COLO668 (cell line): ENCODE results near the gene SRSF3.
A peak's percentile ranks its signal among the peaks of the same experiment; 100 is the strongest.
"Not testable (repeated sequence)": the region's sequence is repeated elsewhere in the genome, so short reads cannot be mapped to it uniquely, and the experiment has no call there.

Source experiments
- DNase-seq: peaks from one replicate; lab custom pipeline; 2025; ENCODE audit not compliant: unreplicated experiment; lab: John Stamatoyannopoulos, UW

The SRSF3 gene

DNA sequence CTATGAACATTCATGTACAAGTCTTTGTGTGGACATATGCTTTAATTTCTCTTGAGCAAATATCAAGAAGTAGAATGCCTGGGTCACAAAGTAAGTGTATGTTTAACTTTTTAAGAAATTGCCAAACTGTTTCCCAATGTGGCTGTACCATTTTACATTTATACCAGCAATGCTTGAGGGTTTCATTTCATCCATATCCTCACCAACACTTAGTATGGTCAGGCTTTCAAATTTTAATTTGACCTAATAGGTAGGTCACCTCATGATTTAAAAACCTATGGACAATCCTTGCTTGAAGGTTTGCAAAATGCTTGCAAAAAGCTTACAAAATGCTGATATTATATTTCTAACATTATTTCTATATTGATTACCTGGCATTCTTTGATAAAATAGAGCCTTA, 19.5 kb upstream of the SRSF3 start:
- no peak for DNase-seq

GRCh38 chr6:36576578-36576977, 17.6 kb upstream of the SRSF3 start:
- no peak for DNase-seq

- no peak for DNase-seq
Observed at GRCh38 chr6:36577301-36577700, 16.9 kb upstream of the SRSF3 start.

DNA sequence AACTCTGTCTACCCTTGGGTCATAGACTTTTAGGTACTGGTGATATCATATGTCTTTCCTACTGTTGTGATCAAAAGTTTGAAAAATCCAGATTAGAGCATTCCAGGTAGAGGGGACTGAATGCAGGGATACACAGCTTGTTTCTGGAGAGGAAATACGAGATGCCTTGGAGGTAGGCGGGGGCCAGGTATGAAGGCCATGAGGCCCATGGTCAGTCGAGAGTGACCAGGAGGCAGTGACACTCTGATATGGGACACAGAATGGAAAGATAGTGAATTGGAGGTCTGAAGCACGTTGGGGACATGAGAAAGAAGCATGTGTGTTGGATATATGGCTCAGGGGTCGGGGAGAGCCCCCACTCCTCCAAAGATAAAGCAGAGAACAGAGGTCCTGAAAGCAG, 16.1 kb upstream of the SRSF3 start:
- no peak for DNase-seq

DNA sequence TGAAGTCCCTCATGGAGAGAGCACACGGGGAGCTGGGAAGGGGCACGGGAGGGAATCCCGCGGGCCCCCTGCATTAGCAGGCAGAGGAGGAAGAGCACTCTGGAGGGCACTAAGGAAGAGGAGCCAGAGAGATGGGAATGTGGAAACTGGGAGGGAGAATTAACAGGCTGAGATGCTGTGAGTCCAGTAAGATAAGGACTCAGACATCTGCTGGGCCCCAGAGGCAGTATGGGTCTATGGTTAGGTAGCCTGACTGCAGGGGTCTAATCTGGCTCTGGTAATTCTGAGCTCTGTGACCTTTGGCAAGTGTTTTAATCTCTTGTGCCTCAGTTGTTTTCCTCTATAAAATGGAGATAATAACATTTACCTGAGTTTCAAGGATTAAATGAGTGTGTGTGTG, 15.7 kb upstream of the SRSF3 start:
- DNase-seq: no peak

DNA sequence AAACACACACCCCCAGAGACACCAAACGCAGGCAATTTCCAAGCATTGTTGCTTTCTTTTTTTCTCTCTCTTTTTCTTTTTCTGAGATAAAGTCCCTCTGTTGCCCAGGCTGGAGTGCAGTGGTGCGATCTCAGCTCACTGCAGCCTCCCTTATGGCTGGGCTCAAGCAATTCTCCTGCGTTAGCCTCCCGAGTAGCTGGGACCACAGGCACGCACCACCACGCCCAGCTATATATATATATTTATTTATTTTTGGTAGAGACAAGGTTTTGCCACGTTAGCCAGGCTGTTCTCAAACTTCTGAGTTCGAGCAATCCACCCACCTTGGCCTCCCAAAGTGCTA, 14.0 kb upstream of the SRSF3 start:
- DNase-seq: no peak

GRCh38 chr6:36581716-36582115, 12.4 kb upstream of the SRSF3 start:
- DNase-seq: no peak

DNA sequence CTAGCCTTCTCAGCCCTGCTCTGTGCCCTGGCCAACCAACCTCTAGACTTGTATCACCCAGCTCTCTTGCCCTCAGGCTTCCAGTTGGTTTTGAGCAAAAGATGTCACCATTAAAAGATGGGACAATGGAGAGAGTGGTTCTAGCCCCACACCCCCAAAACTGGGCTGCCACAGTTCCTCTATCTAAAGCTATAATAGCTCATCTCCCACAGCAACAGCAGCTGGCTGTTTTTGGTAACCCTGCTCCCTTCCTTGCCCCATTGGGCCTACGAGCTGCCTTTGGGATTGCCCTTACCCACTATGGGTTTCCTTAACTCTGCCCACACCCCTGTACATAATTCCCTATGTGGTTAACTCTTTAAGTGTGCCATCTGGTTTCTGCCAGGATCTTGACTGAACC, 7.6 kb upstream of the SRSF3 start:
- no peak for DNase-seq

- not testable (repeated sequence) for DNase-seq
Observed at GRCh38 chr6:36589025-36589400, 5.1 kb upstream of the SRSF3 start.

- DNase-seq: no peak
Observed at GRCh38 chr6:36590237-36590636, 3.9 kb upstream of the SRSF3 start.

GRCh38 chr6:36592221-36592655, 1.9 kb upstream of the SRSF3 start:
- DNase-seq: no peak

DNA sequence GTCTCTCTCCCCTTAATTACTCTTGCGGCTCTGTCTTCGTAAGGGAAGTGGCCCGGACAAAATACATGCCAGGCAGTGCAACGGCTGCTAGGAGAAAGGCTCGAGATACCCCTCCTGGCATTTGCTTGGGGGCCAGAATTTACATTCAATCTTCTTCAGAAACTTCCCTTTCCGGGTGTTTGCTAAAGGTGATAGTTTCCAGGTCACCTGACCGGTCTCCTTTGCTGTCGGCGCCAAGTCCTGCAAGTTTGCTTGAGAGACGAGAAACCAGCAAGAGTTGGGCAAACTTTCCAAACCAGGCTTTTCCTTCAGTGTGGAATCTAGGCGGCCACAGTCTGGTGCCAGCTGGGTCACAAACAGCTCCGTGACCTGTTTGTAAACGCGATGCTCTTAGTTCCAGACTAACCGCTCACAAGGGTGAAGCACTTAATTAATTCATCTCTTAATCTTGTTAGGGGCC, 563 bp upstream of the SRSF3 start:
- DNase-seq: peak; percentile 46

DNA sequence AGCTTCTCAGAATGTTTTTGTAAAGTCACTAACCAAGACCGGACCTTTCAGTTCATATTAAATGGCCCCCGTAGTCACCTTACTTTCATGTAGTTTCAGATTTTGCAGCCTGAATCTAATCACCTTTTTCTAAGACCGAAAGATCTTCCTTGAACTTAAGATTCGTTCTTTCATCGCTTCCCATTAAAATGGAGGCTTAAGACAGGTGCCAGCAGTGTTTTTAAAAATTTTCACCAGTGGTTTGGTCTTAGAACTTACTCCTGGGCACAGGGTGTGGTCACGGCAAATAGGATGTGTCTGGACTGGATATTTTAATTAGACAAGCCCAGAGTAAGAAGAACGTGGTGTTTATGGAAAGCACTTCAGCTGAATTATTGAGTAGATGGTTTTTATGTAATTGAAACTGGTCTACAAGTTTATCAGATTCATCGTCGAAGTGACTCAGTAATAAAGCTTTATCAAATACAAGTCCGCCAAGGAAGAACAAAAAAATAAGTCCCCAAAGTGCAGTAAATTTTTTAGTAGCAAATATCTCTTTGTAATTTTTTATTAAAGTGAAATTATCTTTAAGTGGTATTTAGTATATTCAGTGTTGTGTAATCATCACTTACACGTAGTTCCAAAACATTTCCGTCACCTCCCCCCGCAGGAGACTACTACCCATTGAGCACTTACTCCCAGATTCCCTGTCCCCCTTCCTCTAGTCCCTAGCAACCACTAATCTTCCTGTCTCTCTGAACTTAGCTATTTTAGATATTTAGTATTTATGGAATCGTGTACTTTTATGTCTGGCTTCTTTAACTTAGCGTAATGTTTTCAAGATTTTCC, 868 bp downstream of the SRSF3 start:
- peak; percentile 6 for DNase-seq

GRCh38 chr6:36596356-36596755, 2.2 kb downstream of the SRSF3 start:
- no peak for DNase-seq

DNA sequence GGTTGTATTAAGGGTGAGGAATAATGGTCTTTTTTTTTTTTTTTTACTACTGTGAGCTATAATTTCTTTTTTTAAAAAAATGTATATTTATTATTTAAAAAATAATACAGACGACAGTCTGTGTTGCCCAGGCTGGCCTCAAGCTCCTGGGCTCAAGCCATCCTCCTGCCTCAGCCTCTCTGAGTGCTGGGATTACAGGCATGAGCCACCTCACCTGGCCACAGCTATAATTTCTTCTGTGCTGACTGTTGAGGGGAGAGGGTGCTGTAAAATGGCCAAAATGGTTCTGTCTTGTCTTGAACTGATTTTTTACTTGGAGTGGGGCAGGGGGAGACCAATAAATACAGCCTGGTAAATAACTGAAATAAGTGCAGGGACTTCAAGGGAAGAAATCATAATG, 3.6 kb downstream of the SRSF3 start:
- no peak for DNase-seq

- DNase-seq: no peak
Observed at GRCh38 chr6:36598326-36598725, 4.2 kb downstream of the SRSF3 start.

GRCh38 chr6:36598739-36599318, 4.7 kb downstream of the SRSF3 start:
- DNase-seq: no peak

GRCh38 chr6:36599791-36600209, 5.6 kb downstream of the SRSF3 start:
- DNase-seq: peak; percentile 6

DNA sequence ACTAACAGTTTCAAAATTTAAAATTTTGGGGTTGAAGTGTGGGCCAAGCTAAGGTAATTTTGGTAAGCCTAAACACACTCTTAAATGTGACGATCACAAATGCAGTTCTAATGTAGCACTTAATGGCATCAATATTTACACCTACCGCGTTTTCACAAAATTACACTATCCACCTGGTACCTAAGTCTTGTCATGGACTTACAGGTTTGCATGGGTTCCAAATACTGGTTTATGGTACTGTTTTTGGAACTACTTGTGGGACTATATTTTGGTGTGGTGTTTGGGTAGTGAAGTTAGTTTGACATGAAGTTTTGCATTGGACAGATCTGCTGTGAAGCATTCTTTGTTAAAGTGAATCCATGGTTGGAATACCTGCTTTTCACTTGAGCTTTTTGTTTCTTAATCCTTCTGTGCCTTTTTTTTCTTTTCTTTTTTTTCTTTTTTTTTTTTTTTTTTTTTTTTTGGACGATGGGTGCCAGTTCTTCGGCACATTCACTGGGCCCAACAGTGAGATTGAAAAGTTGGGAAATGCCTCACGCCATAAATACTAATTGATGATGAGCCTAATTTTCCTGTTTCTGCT, 6.5 kb downstream of the SRSF3 start:
- DNase-seq: no peak

DNA sequence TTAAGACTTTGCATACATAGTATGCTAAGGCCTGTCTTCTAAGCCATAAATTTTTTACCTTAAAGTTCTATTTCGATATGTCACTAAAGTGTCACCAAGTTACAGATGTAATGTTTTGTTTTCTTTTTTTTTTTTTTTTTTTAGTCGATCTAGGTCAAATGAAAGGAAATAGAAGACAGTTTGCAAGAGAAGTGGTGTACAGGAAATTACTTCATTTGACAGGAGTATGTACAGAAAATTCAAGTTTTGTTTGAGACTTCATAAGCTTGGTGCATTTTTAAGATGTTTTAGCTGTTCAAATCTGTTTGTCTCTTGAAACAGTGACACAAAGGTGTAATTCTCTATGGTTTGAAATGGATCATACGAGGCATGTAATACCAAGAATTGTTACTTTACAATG, 7.7 kb downstream of the SRSF3 start:
- DNase-seq: not testable (repeated sequence)

- no peak for DNase-seq
Observed at GRCh38 chr6:36603222-36604089, 9.3 kb downstream of the SRSF3 start.
